ENCODE measurements around the gene UNC5C. TPM values are rescaled to one million over a fixed set of nuclear protein-coding genes. Genes with fewer than 3 reads are reported as not detected.

Gene UNC5C
- total and polyA plus RNA-seq, 3 donors from 2014 or later: 6.8 to 22.8 (median 20.5) TPM

- no peak for DNase-seq
- Histone ChIP-seq H3K27ac (no peak overlapping the region), H3K27me3 (no peaks in the 10 kb centered on the region), H3K4me3 (no peak overlapping the region), H3K4me1 (peaks cover 19% of the 10 kb centered on the region), H3K36me3 (ENCODE audit: low read depth, missing control alignments) (no peaks in the 10 kb centered on the region), H3K9me3 (no peaks in the 10 kb centered on the region)
- TF ChIP-seq CTCF (IDR thresholded peaks at IDR 0.05) (no peak), POLR2A (IDR thresholded peaks at IDR 0.05) (no peak)
- 84 to 95% methylated on average over 3 of the region's 3 CpGs for whole genome bisulfite sequencing, 2 donors
- intact Hi-C loops (cut with DNase I; ENCODE audit: low total_unique reads): no loop called here
Observed at GRCh38 chr4:95191537-95191936, 357.2 kb downstream of the UNC5C start.

- DNase-seq: no peak
- 44 to 53% methylated on average over 6 to 9 of the region's 9 CpGs for WGBS, 2 donors
Observed at GRCh38 chr4:95190751-95191436, 357.9 kb downstream of the UNC5C start.

GRCh38 chr4:95188701-95189370 lies 359.9 kb downstream of the UNC5C start:
- no peak overlapping the region for H3K4me3 ChIP-seq
- H3K27ac ChIP-seq: no peak overlapping the region
- peaks cover 19% of the 10 kb centered on the region for H3K4me1 ChIP-seq
- H3K27me3 ChIP-seq: no peaks in the 10 kb centered on the region
- intact Hi-C loops (cut with DNase I; ENCODE audit: low total_unique reads): no loop called here
- no peak for DNase-seq
- TF ChIP-seq CTCF (IDR thresholded peaks at IDR 0.05) (no peak), POLR2A (IDR thresholded peaks at IDR 0.05) (no peak)
- WGBS, 2 donors: 77 to 79% methylated on average over 5 of the region's 5 CpGs
- no peaks in the 10 kb centered on the region for H3K36me3 ChIP-seq (ENCODE audit: low read depth, missing control alignments)
- H3K9me3 ChIP-seq: no peaks in the 10 kb centered on the region

More at GRCh38 chr4:95190751-95191436, 357.9 kb downstream of the UNC5C start:
- intact Hi-C loops (cut with DNase I; ENCODE audit: low total_unique reads): no loop called here
- H3K27me3 ChIP-seq: no peaks in the 10 kb centered on the region
- no peak overlapping the region for H3K27ac ChIP-seq
- H3K36me3 ChIP-seq (ENCODE audit: low read depth, missing control alignments): no peaks in the 10 kb centered on the region
- TF ChIP-seq CTCF (IDR thresholded peaks at IDR 0.05) (no peak), POLR2A (IDR thresholded peaks at IDR 0.05) (no peak)
- H3K4me1 ChIP-seq: peaks cover 19% of the 10 kb centered on the region
- no peak overlapping the region for H3K4me3 ChIP-seq
- H3K9me3 ChIP-seq: no peaks in the 10 kb centered on the region

- Histone ChIP-seq H3K27me3 (no peaks in the 10 kb centered on the region), H3K4me3 (no peak overlapping the region), H3K9me3 (no peaks in the 10 kb centered on the region), H3K27ac (no peak overlapping the region), H3K4me1 (peaks cover 19% of the 10 kb centered on the region), H3K36me3 (ENCODE audit: low read depth, missing control alignments) (no peaks in the 10 kb centered on the region)
- intact Hi-C loops (cut with DNase I; ENCODE audit: low total_unique reads): no loop called here
- TF ChIP-seq POLR2A (IDR thresholded peaks at IDR 0.05): no peak
- TF ChIP-seq CTCF (IDR thresholded peaks at IDR 0.05): no peak
- WGBS, 2 donors: 87 to 92% methylated on average over 8 of the region's 8 CpGs
- DNase-seq: no peak
Observed at GRCh38 chr4:95186666-95187065, 362.1 kb downstream of the UNC5C start.
